Adipose tissue (tissue), 3 donors: ENCODE data around the gene IQCF5. TPM values are rescaled to one million over a fixed set of nuclear protein-coding genes. Genes with fewer than 3 reads are reported as not detected.
"Not testable (repeated sequence)": the region's sequence is repeated elsewhere in the genome, so short reads cannot be mapped to it uniquely, and the experiment has no call there.

ENCODE experiments used
- H3K27ac ChIP-seq: one replicate; pipeline ENCODE4 v1.5.1; 2013; ENCODE audit warnings: low read depth, low read length
- WGBS, 3 donors: extraction: QIAGEN DNeasy Blood & Tissue Kit; methylation state at CpG; one replicate each; pipeline ENCODE4 v1.1.7; 2013; 5-methylcytosine and 5-hydroxymethylcytosine counted together
- polyA plus RNA-seq, 3 donors: library from polyadenylated mRNA; stranded (reverse); fragments of 200-250 nt; gene quantifications; one replicate each; pipeline ENCODE4 v1.2.3, GENCODE V29; 2013
- donor health status: healthy with polysubstance abuse.
- donor health status: Bipolar disorder and iron deficiency.
- donor health status: healthy.

IQCF5 gene
- polyA plus RNA-seq: not detected

GRCh38 chr3:51875501-51875900, at the start of gene IQCF5:
Gene IQCF5, minus strand, starts transcription at chr3:51875601. Its CDS starts 70 bp downstream, at chr3:51875531.
- H3K27ac ChIP-seq: no peak within 1 kb of the TSS
- 72 to 86% (median 80%) methylated on average over 4 of the region's 4 CpGs for WGBS, 3 donors

- WGBS, 3 donors: 74 to 85% (median 82%) methylated on average over 11 of the region's 11 CpGs
- H3K27ac ChIP-seq: no peak overlapping the region
These were observed 45.7 kb upstream of the IQCF5 start for GRCh38 chr3:51921081-51921578.

DNA sequence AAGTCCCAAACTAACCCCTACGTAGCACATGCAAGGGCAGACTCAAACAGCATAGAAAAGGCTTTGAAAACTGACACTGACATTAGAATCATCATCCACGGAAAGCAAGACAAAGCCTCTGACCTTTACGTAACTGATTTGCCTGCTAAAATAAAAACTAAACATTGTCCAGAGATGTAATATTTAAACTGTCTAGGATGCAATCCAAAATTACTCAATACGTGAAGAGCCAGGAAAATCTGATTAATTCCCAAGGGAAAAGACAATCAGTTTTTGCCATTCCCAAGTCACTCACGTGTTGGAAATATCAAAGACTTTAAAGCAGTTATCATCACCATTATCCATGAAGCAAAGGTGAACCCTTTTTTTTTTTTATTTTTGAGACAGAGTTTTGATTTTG, 41.0 kb upstream of the IQCF5 start:
- no peak overlapping the region for H3K27ac ChIP-seq
- 45 to 51% (median 50%) methylated on average over 5 of the region's 5 CpGs for WGBS, 3 donors

- H3K27ac ChIP-seq: no peak overlapping the region
- 71 to 87% (median 77%) methylated on average over 4 of the region's 4 CpGs for WGBS, 3 donors
These were observed 32.6 kb upstream of the IQCF5 start for GRCh38 chr3:51908026-51908425.

DNA sequence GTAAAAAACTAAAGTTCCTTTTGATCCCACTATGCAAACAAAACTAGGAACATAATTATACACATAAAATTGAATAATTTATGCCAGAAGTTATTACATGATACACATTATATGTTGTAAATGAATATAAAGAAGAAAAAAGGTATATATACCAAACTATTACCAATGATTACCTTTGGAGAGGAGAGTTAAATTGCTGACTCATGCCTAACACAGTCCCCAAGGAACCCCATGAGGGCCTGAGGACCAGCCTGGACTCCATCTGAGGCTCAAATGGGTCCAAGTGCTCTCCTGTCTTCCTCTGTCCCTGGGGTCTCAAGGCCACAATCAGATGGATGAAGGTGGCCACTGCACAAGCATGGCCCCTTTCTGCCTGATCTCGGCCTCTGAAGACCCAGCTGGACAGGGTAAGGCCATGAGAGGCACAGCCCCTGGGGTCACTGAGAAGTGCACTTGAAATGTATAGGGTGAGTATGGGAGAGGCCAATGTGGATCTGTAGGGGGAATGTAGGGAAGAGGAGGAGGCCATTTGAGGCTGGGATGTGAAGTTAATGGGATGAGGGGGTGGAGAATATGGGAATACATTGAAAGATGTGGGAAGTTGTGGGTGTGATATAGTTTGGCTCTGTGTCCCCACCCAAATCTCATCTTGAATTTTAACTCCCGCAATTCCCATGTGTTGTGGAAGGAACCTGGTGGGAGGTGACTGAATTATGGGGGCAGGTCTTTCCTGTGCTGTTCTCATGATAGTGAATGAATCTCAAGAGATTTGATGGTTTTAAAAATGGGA, 28.8 kb upstream of the IQCF5 start:
- H3K27ac ChIP-seq: no peak overlapping the region
- WGBS, 3 donors: 86 to 93% (median 87%) methylated on average over 2 of the region's 2 CpGs

DNA sequence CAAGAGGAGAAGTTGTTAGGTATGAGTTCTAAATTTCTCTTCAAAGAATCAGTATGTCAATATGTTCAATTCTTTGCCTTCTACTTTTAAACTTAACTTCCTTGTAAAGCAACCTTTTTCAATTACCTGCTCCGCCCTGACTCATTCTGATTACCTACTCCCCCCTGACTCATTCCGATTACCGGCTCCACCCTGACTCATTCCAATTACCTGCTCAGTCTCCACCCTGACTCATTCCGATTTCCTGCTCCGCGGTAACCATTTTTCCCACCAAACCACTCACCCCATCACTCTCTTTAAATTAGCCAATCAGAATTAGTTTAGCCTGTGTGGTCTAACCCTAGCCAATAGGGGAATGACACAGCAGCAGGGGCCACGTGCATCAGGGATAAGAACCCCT, 27.0 kb upstream of the IQCF5 start:
- 71 to 77% (median 73%) methylated on average over 6 of the region's 7 CpGs for WGBS, 3 donors
- H3K27ac ChIP-seq: not testable (repeated sequence)

GRCh38 chr3:51900043-51900442, 24.6 kb upstream of the IQCF5 start:
- WGBS, 3 donors: 48 to 80% (median 70%) methylated on average over 7 of the region's 7 CpGs
- not testable (repeated sequence) for H3K27ac ChIP-seq

- WGBS, 3 donors: 79 to 86% (median 86%) methylated on average over 15 of the region's 15 CpGs
- H3K27ac ChIP-seq: no peak overlapping the region
These were observed 22.0 kb upstream of the IQCF5 start for GRCh38 chr3:51897391-51897790.

- H3K27ac ChIP-seq: no peak overlapping the region
- WGBS, 3 donors: 88 to 92% (median 91%) methylated on average over 10 of the region's 10 CpGs
These were observed 21.4 kb upstream of the IQCF5 start for GRCh38 chr3:51896607-51897305.

GRCh38 chr3:51894939-51895338, 19.5 kb upstream of the IQCF5 start:
- 91 to 95% (median 93%) methylated on average over 16 of the region's 16 CpGs for WGBS, 3 donors
- H3K27ac ChIP-seq: no peak overlapping the region

GRCh38 chr3:51894391-51894790, 19.0 kb upstream of the IQCF5 start:
- 76 to 88% (median 85%) methylated on average over 4 of the region's 4 CpGs for WGBS, 3 donors
- H3K27ac ChIP-seq: no peak overlapping the region

DNA sequence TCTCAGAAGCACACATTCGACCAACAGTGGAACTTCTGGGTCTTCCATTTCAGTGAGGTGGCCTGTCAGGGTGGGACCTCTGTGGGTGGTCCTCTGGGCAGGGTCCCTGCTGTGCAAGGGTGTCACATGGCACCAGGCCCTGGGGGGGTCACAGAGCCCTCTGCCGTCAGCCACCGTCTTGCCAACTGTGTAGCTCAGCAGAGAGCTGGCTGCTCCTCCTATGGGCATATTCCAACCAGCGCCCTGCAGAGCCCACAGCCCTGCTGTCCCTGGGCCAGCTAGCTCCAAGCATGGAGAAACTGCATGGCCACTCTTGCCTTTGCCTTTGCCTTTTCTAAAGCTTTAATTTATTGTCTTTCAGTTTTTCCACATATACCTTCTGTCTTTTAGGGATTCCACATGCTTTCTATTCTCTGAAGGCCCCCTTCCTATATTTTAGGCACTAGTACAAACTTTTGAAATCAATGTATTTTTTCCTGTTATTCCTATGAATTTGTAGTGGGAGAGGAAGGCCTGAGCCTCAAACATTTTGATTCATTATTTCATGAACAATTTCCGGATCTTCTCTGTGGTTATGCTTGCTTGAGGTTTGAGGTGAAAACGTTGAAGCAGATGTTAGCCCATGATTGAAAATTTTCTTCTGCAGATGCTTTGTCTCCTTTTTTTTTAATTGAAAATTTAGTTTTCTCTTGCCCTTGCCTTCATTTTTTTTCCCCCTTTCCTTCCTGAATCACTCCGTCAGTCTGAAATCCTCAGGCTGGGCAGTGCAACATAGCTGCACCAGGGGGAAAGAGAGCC, 16.0 kb upstream of the IQCF5 start:
- WGBS, 3 donors: 67 to 72% (median 71%) methylated on average over 7 of the region's 7 CpGs
- no peak overlapping the region for H3K27ac ChIP-seq

DNA sequence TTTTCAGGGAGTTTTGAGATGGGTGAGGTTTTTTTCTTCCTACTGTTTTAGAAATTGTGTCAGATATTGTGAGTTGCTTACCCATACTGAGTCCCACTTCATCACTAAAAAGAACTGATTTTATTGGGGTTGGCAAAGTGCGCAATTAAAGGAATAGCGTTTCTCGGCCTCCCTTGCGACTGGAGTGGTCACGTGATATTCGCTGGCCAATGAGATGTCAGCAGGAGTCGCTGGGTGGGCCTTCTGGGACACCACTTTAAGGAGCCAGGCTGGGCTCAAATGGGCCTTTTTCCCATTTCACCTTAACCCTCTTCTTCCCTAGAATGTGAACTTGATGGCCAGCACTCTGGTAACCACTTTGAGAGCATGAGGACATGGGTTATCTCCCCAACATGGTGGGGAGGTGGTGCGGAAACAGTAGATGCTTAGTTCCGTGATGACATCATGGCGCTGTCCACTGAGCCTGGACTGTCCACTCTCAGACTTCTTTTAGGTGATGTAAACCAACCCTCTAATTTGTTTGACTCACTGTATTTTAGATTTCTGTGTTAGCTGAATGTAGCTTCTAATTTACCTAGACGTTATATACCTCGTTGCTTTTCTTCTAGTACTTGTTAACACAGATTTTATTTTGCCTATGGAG, 13.2 kb upstream of the IQCF5 start:
- 91 to 93% (median 93%) methylated on average over 12 of the region's 12 CpGs for WGBS, 3 donors

GRCh38 chr3:51887620-51888019, 12.2 kb upstream of the IQCF5 start:
- 57 to 87% (median 87%) methylated on average over 2 of the region's 2 CpGs for WGBS, 3 donors
- H3K27ac ChIP-seq: no peak overlapping the region

More for the DNA sequence above, 13.2 kb upstream of the IQCF5 start:
- H3K27ac ChIP-seq: no peak overlapping the region

DNA sequence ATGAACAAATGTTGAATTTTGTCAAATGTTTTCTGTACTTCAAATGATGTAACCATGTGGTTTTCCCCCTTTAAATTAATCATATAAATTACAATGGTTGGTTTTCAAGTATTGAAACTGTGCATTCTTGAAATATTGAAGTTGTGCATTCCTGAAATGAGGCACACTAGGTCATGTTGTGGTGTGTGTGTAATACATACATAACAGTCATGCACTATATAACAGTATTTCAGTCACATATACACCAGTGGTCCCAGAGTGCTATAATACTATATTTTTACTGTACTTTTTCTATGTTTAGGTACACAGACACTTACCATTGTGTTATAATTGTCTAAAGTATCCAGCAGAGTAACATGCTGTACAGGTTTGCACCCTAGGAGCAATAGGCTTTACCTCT, 11.0 kb upstream of the IQCF5 start:
- no peak overlapping the region for H3K27ac ChIP-seq

DNA sequence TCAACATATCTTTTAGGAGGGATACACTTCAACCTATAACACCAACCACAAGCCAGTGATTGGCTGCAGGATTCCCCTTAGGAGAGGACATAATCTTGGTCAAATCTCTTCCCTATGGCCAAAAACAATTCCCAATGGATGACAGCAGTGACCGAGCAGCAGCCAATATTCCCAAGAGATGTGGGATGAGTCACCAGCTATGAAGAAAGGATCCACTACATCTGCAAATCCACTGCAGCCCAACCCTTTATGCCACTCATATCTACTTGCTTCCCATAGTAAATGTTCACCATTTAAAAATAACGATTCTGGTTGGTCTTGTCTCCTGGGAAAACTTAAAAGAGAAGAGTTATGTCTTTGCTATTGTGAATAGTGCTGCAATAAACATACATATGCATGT, 4.5 kb upstream of the IQCF5 start:
- no peak overlapping the region for H3K27ac ChIP-seq
- WGBS, 3 donors: 26 to 41% (median 37%) methylated on average over 2 of the region's 2 CpGs

DNA sequence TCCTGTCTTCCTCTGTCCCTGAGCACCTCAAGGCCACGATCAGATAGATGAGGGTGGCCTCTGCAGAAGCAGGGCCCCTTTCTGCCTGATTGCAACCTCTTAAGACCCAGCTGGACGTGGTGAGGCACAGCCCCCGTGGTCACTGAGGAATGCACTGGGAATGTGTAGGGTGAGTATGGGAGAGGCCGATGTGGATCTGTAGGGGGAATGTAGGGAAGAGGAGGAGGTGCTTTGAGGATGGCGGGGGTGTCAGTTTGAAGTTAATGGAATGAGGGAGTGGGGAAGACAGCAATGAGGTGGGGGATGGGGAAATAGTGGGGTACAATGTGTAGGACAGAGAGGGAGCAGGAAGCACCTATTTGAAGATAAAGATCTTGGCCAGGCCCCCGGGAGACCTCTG, 785 bp upstream of the IQCF5 start:
- 33 to 54% (median 42%) methylated on average over 6 of the region's 6 CpGs for WGBS, 3 donors
- H3K27ac ChIP-seq: no peak overlapping the region

GRCh38 chr3:51874889-51875288, 512 bp downstream of the IQCF5 start:
- WGBS, 3 donors: 41 to 54% (median 49%) methylated on average over 4 of the region's 4 CpGs
- H3K27ac ChIP-seq: no peak overlapping the region
